ENCODE results near the gene FMNL2.

FMNL2 gene

DNA sequence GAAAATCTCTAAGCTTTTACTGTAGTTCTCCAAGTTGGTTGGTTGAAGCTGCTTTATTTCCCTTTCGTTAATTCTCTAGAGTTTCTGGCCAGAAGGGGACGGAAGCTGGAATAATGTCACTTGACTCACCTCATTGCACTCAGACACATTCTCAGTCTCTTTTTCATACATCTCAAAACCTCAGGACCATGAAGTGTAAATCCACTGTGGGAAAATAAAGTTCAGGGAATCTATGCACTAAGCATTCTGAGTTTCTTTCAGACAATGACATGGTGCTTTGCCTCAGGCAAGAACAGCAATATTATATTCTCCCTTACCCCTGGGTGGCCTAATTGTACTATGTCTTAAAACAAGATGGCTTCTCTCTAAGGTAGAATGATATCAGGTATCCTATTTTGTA is 214.4 kb downstream of the FMNL2 start:
- no peaks in the 10 kb centered on the region for H3K4me1 ChIP-seq (ENCODE audit: control insufficient read depth, insufficient read depth, low read length)
- no peak overlapping the region for H3K27ac ChIP-seq (ENCODE audit: extremely low read depth, low read depth, low read length)
- ChIA-PET CTCF (interaction anchor here (1.1 kb wide), 1 partner anchor 86 kb away, joined by 3 read pairs; no protein-coding TSS in a partner anchor), POLR2A (no interaction called here)
- no peaks in the 10 kb centered on the region for H3K9me3 ChIP-seq (ENCODE audit: control insufficient read depth, insufficient read depth, low read depth, low read length)
- no peak overlapping the region for H3K4me3 ChIP-seq (ENCODE audit: low read depth, low read length)
- TF ChIP-seq ZNF626 (tag by site-specific recombination; IDR thresholded peaks at IDR 0.05) (no peak), ZNF138 (tag by site-specific recombination; IDR thresholded peaks at IDR 0.05; ENCODE audit: borderline replicate concordance) (no peak), ZNF776 (tag by site-specific recombination; IDR thresholded peaks at IDR 0.05; ENCODE audit: borderline replicate concordance) (no peak), ZBTB10 (tag by site-specific recombination; IDR thresholded peaks at IDR 0.05) (no peak), KLF9 (tag by site-specific recombination; IDR thresholded peaks at IDR 0.05; ENCODE audit: low read depth) (no peak), ZNF600 (tag by site-specific recombination; IDR thresholded peaks at IDR 0.05) (no peak), ZNF132 (tag by site-specific recombination; IDR thresholded peaks at IDR 0.05; ENCODE audit: borderline replicate concordance) (no peak), ATF2 (tag by site-specific recombination; IDR thresholded peaks at IDR 0.05; ENCODE audit: low read depth) (no peak), ZNF175 (tag by site-specific recombination; IDR thresholded peaks at IDR 0.05) (no peak), ZNF114 (tag by site-specific recombination; IDR thresholded peaks at IDR 0.05) (no peak), ZBTB20 (tag by site-specific recombination; IDR thresholded peaks at IDR 0.05) (no peak), GLI2 (tag by site-specific recombination; IDR thresholded peaks at IDR 0.05; ENCODE audit: borderline replicate concordance, low read depth) (no peak)
- TF ChIP-seq, protein P1, sequence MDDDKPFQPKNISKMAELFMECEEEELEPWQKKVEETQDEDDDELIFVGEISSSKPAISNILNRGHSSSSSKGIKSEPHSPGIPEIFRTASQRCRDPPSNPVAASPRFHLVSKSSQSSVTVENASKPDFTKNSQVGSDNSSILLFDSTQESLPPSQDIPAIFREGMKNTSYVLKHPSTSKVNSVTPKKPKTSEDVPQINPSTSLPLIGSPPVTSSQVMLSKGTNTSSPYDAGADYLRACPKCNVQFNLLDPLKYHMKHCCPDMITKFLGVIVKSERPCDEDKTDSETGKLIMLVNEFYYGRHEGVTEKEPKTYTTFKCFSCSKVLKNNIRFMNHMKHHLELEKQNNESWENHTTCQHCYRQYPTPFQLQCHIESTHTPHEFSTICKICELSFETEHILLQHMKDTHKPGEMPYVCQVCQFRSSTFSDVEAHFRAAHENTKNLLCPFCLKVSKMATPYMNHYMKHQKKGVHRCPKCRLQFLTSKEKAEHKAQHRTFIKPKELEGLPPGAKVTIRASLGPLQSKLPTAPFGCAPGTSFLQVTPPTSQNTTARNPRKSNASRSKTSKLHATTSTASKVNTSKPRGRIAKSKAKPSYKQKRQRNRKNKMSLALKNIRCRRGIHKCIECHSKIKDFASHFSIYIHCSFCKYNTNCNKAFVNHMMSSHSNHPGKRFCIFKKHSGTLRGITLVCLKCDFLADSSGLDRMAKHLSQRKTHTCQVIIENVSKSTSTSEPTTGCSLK (tag by site-specific recombination; IDR thresholded peaks at IDR 0.05) = no peak
- H3K36me3 ChIP-seq (ENCODE audit: control insufficient read depth in 2 of 2, insufficient read depth in 1 of 2, low read length in 2 of 2) = no peaks in the 10 kb centered on the region

GRCh38 chr2:152550386-152550785 is 215.4 kb downstream of the FMNL2 start:
- no peaks in the 10 kb centered on the region for H3K4me1 ChIP-seq (ENCODE audit: control insufficient read depth, insufficient read depth, low read length)
- no peaks in the 10 kb centered on the region for H3K9me3 ChIP-seq (ENCODE audit: control insufficient read depth, insufficient read depth, low read depth, low read length)
- no peak overlapping the region for H3K4me3 ChIP-seq (ENCODE audit: low read depth, low read length)
- no peaks in the 10 kb centered on the region for H3K36me3 ChIP-seq (ENCODE audit: control insufficient read depth in 2 of 2, insufficient read depth in 1 of 2, low read length in 2 of 2)
- CTCF ChIA-PET = no interaction called here
- TF ChIP-seq ZNF112 (tag by site-specific recombination; IDR thresholded peaks at IDR 0.05) = no peak
- no peak for TF ChIP-seq ZNF202 (tag by site-specific recombination; IDR thresholded peaks at IDR 0.05; ENCODE audit: borderline replicate concordance)
- TF ChIP-seq ZNF555 (tag by site-specific recombination; conservative IDR thresholded peaks at IDR 0.05) = no peak
- TF ChIP-seq ZNF670 (tag by site-specific recombination; IDR thresholded peaks at IDR 0.05; ENCODE audit: low read depth) = no peak
- H3K27ac ChIP-seq (ENCODE audit: extremely low read depth, low read depth, low read length) = no peak overlapping the region
- POLR2A ChIA-PET = no interaction called here

All from HEK293 (cell line).